ENCODE results near the gene DLX3. TPM values are rescaled to one million over a fixed set of nuclear protein-coding genes. Genes with fewer than 3 reads are reported as not detected.

The DLX3 gene
- total RNA-seq, 3 donors from 2014 or later = 0.44 to 0.98 TPM; not detected in 1

DNA sequence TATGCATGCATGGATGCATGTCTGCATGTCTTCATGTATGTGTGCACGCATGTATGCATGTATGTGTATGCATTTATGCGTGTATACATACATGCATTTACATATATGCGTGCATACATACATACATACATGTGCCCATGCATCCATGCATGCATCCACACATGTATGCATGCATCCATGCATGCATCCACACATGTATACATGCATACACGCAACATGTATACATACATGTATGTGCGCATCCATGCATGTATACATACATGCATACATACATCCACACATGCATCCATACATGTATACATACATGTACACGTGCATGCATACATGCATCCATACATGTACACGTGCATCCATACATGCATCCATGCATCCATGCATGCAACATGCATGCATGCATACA is 29.8 kb upstream of the DLX3 start:
- no peaks in the 10 kb centered on the region for H3K9me3 ChIP-seq
- TF ChIP-seq POLR2AphosphoS5 (IDR thresholded peaks at IDR 0.05) (no peak), POLR2A (IDR thresholded peaks at IDR 0.05) (no peak)
- TF ChIP-seq, protein P1, sequence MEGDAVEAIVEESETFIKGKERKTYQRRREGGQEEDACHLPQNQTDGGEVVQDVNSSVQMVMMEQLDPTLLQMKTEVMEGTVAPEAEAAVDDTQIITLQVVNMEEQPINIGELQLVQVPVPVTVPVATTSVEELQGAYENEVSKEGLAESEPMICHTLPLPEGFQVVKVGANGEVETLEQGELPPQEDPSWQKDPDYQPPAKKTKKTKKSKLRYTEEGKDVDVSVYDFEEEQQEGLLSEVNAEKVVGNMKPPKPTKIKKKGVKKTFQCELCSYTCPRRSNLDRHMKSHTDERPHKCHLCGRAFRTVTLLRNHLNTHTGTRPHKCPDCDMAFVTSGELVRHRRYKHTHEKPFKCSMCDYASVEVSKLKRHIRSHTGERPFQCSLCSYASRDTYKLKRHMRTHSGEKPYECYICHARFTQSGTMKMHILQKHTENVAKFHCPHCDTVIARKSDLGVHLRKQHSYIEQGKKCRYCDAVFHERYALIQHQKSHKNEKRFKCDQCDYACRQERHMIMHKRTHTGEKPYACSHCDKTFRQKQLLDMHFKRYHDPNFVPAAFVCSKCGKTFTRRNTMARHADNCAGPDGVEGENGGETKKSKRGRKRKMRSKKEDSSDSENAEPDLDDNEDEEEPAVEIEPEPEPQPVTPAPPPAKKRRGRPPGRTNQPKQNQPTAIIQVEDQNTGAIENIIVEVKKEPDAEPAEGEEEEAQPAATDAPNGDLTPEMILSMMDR (IDR thresholded peaks at IDR 0.05) = no peak
- no peaks in the 10 kb centered on the region for H3K27me3 ChIP-seq
- H3K36me3 ChIP-seq = no peaks in the 10 kb centered on the region
- H3K27ac ChIP-seq = no peak overlapping the region
- intact Hi-C loops (cut with DNase I; ENCODE audit: low total_unique reads) = loop anchor here (5.0 kb wide), 1 partner anchor 37 kb away; no protein-coding TSS in a partner anchor
- H3K4me1 ChIP-seq = peaks cover 10 to 14% of the 10 kb centered on the region in 2 donors
- H3K4me3 ChIP-seq = no peak overlapping the region
- no peak for DNase-seq (ENCODE audit: low spot score in 2 of 2)

DNA sequence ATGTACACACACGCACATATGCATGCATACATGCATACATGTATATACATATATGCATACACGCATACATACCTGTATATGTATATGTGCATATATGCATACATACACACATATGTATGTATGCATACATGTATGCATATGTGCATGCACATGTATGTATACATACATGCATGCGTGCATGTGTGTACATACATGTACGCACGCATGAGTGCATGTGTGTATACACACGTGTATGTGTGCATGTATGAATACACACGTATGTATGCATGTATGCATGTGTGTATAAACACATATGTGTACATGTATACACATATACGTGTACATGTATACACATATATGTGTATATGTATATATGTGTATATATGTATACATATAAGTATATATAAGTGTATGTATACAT is 28.5 kb upstream of the DLX3 start:
- DNase-seq (ENCODE audit: low spot score in 2 of 2) = no peak
- Histone ChIP-seq H3K36me3 (no peaks in the 10 kb centered on the region), H3K4me1 (peaks cover 9 to 14% of the 10 kb centered on the region in 2 donors), H3K9me3 (no peaks in the 10 kb centered on the region), H3K4me3 (no peak overlapping the region), H3K27me3 (no peaks in the 10 kb centered on the region), H3K27ac (no peak overlapping the region)
- intact Hi-C loops (cut with DNase I; ENCODE audit: low total_unique reads) = no loop called here
- TF ChIP-seq POLR2AphosphoS5 (IDR thresholded peaks at IDR 0.05) (no peak), POLR2A (IDR thresholded peaks at IDR 0.05) (no peak)
- TF ChIP-seq, protein P1 (IDR thresholded peaks at IDR 0.05) = no peak

DNA sequence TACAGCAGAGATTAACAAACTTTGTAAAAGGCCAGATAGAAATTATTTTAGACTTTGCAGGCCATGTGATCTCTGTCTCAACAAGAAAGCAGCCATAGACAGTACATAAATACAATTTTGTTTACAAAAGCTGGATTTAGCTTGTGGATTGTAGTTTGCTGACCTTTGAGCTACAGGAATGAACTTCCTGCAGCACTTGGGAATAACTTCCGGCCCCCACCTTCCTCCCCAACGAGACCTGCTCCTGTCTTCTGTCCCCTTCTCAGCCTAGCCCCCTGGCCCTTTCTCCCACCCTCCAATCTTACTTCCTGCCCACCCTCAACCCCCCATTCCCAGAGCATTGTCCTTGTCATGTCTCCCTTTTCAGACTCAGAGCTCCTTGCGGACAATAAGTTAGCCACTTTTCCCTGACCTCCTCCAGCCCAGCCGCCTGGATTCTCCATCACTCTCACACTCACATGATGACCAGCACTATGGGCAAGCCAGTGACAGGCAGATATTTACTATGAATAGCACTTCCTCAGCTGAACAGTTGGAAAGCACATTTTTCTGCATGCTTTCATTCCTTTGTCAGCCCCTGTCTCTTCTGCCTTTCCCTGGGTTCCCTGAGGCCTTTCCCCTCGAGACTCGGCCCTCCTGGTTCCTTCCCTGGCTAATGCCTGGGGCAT is 27.6 kb upstream of the DLX3 start:
- Histone ChIP-seq H3K4me3 (no peak overlapping the region), H3K4me1 (peaks cover 6 to 7% of the 10 kb centered on the region in 2 donors), H3K27ac (no peak overlapping the region), H3K36me3 (no peaks in the 10 kb centered on the region), H3K9me3 (no peaks in the 10 kb centered on the region), H3K27me3 (no peaks in the 10 kb centered on the region)
- TF ChIP-seq POLR2AphosphoS5 (IDR thresholded peaks at IDR 0.05) (no peak), POLR2A (IDR thresholded peaks at IDR 0.05) (no peak)
- TF ChIP-seq, protein P1 (IDR thresholded peaks at IDR 0.05) = no peak
- DNase-seq (ENCODE audit: low spot score in 2 of 2) = no peak
- intact Hi-C loops (cut with DNase I; ENCODE audit: low total_unique reads) = no loop called here

DNA sequence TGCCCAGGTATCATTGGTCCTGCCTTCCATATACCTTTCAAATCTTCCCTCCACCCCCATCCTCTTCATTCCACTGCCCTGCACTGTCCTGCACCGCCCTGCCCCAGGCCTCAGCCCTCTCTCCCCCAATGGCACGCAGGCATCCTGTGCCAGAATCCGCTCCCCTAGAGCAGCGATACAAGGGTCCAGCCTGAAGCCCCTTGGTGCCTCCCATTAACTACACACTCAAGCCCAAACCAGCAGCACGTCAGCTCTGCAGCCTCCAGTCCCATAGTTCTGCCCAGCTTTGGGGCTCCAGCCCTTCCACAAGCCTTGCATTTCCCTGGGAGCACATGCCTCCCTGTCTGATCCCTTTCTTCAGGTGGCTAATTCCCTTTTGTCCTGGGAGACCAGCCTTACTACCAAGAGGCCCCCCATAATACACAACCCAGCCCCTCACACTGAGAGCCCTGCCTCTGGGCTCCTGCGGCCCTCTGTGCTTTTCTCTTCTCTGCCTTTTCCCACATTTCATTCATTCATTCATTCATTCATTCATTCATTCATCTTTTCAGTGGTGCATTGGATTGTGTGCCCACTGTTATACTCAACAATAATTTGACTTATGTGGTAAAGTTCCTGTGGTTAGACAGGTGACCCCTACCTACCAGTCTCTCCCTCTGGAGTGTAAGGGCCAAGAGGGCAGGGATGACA is 26.8 kb upstream of the DLX3 start:
- H3K27ac ChIP-seq = no peak overlapping the region
- no peaks in the 10 kb centered on the region for H3K27me3 ChIP-seq
- no peaks in the 10 kb centered on the region for H3K4me1 ChIP-seq
- TF ChIP-seq POLR2A (IDR thresholded peaks at IDR 0.05) (no peak), POLR2AphosphoS5 (IDR thresholded peaks at IDR 0.05) (no peak)
- TF ChIP-seq, protein P1 (IDR thresholded peaks at IDR 0.05) = no peak
- H3K4me3 ChIP-seq = no peak overlapping the region
- H3K9me3 ChIP-seq = no peaks in the 10 kb centered on the region
- no peaks in the 10 kb centered on the region for H3K36me3 ChIP-seq
- intact Hi-C loops (cut with DNase I; ENCODE audit: low total_unique reads) = no loop called here
- no peak for DNase-seq (ENCODE audit: low spot score in 2 of 2)

Data from breast epithelium (tissue), 4 donors.